SK-N-MC (cell line): Measurements from ENCODE around the gene ARID3C.

Source experiments
- EZH2 ChIP-seq: fragments of 200-600 bp; sonication (generic); IDR thresholded peaks from one replicate; pipeline ENCODE4 v1.6.1; 2017; ENCODE audit warnings: antibody characterized with exemption
- POLR2AphosphoS5 ChIP-seq: IDR thresholded peaks from 2 replicates; pipeline ENCODE4 v1.6.1; 2012; ENCODE audit warnings: mild to moderate bottlenecking, low read depth, low read length, borderline replicate concordance

GRCh38 chr9:34671307-34671706 is 42.4 kb upstream of the ARID3C start:
- TF ChIP-seq EZH2 (no peak), POLR2AphosphoS5 (no peak)
